DOHH2 (cell line): ENCODE results near the gene CNN1.

Experiments
- H3F3A ChIP-seq: fragments of 200-600 bp; sonication (generic), shearing (Covaris generic); 2 replicates; pipeline ENCODE4 v1.6.0; 2016; ENCODE audit warnings: antibody characterized with exemption, mild to moderate bottlenecking; ENCODE audit not compliant: control insufficient read depth, insufficient read depth
- H3K27ac ChIP-seq: fragments of 200-600 bp; sonication (generic); 2 replicates; pipeline ENCODE4 v1.5.1; 2014; ENCODE audit warnings: low read depth, mild to moderate bottlenecking, low read length, moderate library complexity
- H3K27me3 ChIP-seq: fragments of 200-600 bp; sonication (generic); 2 replicates; pipeline ENCODE4 v1.6.1; 2014; ENCODE audit warnings: mild to moderate bottlenecking, low read length, mixed read lengths; ENCODE audit not compliant: control insufficient read depth
- H3K36me3 ChIP-seq: fragments of 200-600 bp; sonication (generic); 2 replicates; pipeline ENCODE4 v1.6.1; 2014; ENCODE audit warnings: mild to moderate bottlenecking, low read length, moderate library complexity, mixed read lengths; ENCODE audit not compliant: control insufficient read depth
- H3K4me1 ChIP-seq: fragments of 200-600 bp; sonication (generic); 2 replicates; pipeline ENCODE4 v1.6.1; 2014; ENCODE audit warnings: mild to moderate bottlenecking, low read length, mixed read lengths; ENCODE audit not compliant: control insufficient read depth
- H3K4me2 ChIP-seq: fragments of 200-600 bp; sonication (generic); 2 replicates; pipeline ENCODE4 v1.6.0; 2014; ENCODE audit warnings: mild to moderate bottlenecking, low read length, moderate library complexity
- H3K4me3 ChIP-seq: fragments of 200-600 bp; sonication (generic); 2 replicates; pipeline ENCODE4 v1.5.1; 2014; ENCODE audit warnings: mild to moderate bottlenecking, low read length, mixed read lengths
- H3K79me2 ChIP-seq: fragments of 200-600 bp; sonication (generic); 2 replicates; pipeline ENCODE4 v1.6.1; 2014; ENCODE audit warnings: mild to moderate bottlenecking, low read length, mixed read lengths; ENCODE audit not compliant: control insufficient read depth
- H3K9me2 ChIP-seq: fragments of 200-600 bp; sonication (generic); replicated peaks from 2 replicates; pipeline ENCODE4 v1.6.1; 2014; ENCODE audit warnings: mild to moderate bottlenecking, low read length, mixed read lengths; ENCODE audit not compliant: control insufficient read depth
- H3K9me3 ChIP-seq: fragments of 200-600 bp; sonication (generic); 2 replicates; pipeline ENCODE4 v1.6.1; 2014; ENCODE audit warnings: antibody characterized with exemption, low read length, mixed read lengths; ENCODE audit not compliant: control insufficient read depth, insufficient read depth
- H4K20me1 ChIP-seq: fragments of 200-600 bp; sonication (generic); 2 replicates; pipeline ENCODE4 v1.6.0; 2014; ENCODE audit warnings: low read depth, mild to moderate bottlenecking, antibody characterized with exemption, low read length, moderate library complexity; ENCODE audit not compliant: control insufficient read depth, insufficient read depth
- CTCF ChIP-seq: fragments of 200-600 bp; sonication (generic); IDR thresholded peaks from one replicate; pipeline ENCODE4 v1.5.1; 2014; ENCODE audit warnings: antibody characterized with exemption, mild to moderate bottlenecking, low read depth, low read length; ENCODE audit not compliant: poor library complexity, severe bottlenecking
- EZH2phosphoT487 ChIP-seq: fragments of 200-600 bp; sonication (generic); IDR thresholded peaks from 2 replicates; pipeline ENCODE4 v1.6.1; 2017; ENCODE audit warnings: borderline replicate concordance, mild to moderate bottlenecking, antibody characterized with exemption, low read length, moderate library complexity, mixed read lengths

Gene CNN1

GRCh38 chr19:11513946-11514345 lies 24.7 kb upstream of the CNN1 start:
- no peak for TF ChIP-seq CTCF
- no peak for TF ChIP-seq EZH2phosphoT487
- no peak overlapping the region for H3K4me3 ChIP-seq
- H3K36me3 ChIP-seq = peaks cover 26% of the 10 kb centered on the region
- H4K20me1 ChIP-seq = no peaks in the 10 kb centered on the region
- no peak overlapping the region for H3K4me2 ChIP-seq
- H3K9me3 ChIP-seq = no peaks in the 10 kb centered on the region
- H3K27me3 ChIP-seq = no peaks in the 10 kb centered on the region
- no peak overlapping the region for H3K27ac ChIP-seq
- no peaks in the 10 kb centered on the region for H3K9me2 ChIP-seq
- no peaks in the 10 kb centered on the region for H3K4me1 ChIP-seq
- no peaks in the 10 kb centered on the region for H3K79me2 ChIP-seq
- H3F3A ChIP-seq = no peaks in the 10 kb centered on the region

GRCh38 chr19:11519138-11519537 lies 19.5 kb upstream of the CNN1 start:
- no peak overlapping the region for H3K4me3 ChIP-seq
- H3K36me3 ChIP-seq = peaks cover 25% of the 10 kb centered on the region
- H4K20me1 ChIP-seq = no peaks in the 10 kb centered on the region

GRCh38 chr19:11528551-11529341 lies 9.9 kb upstream of the CNN1 start, which contains the start of gene ECSIT:
Gene ECSIT (minus strand): TSS chr19:11529134. CDS start chr19:11519170, 9,964 bp downstream.
- Histone ChIP-seq H3K27ac (peak within 1 kb of the TSS; percentile 50), H3K4me2 (peak within 1 kb of the TSS; percentile 79)
- TF ChIP-seq CTCF (no peak), EZH2phosphoT487 (no peak)

More at GRCh38 chr19:11519138-11519537, 19.5 kb upstream of the CNN1 start:
- Histone ChIP-seq H3K4me2 (no peak overlapping the region), H3K4me1 (no peaks in the 10 kb centered on the region), H3K79me2 (peaks cover 11% of the 10 kb centered on the region), H3K9me2 (no peaks in the 10 kb centered on the region), H3K27ac (no peak overlapping the region), H3K27me3 (no peaks in the 10 kb centered on the region), H3K9me3 (no peaks in the 10 kb centered on the region), H3F3A (no peaks in the 10 kb centered on the region)
- TF ChIP-seq EZH2phosphoT487 = no peak
- TF ChIP-seq CTCF = no peak

More at GRCh38 chr19:11528551-11529341, 9.9 kb upstream of the CNN1 start, which contains the start of gene ECSIT:
- Histone ChIP-seq H3K4me3 (peak within 1 kb of the TSS; percentile 83), H3K79me2 (peaks cover 34% of the 10 kb centered on the region), H4K20me1 (no peaks in the 10 kb centered on the region), H3K27me3 (no peaks in the 10 kb centered on the region), H3K36me3 (peaks cover 5% of the 10 kb centered on the region; the same call in 1 of the 2 replicates), H3K9me3 (no peaks in the 10 kb centered on the region), H3K9me2 (no peaks in the 10 kb centered on the region), H3K4me1 (peaks cover 16% of the 10 kb centered on the region), H3F3A (peaks cover 3% of the 10 kb centered on the region; the same call in 1 of the 2 replicates)
